ENCODE measurements around the gene SHCBP1. TPM values are rescaled to one million over a fixed set of nuclear protein-coding genes. Genes with fewer than 3 reads are reported as not detected.
A peak's percentile ranks its signal among the peaks of the same experiment; 100 is the strongest.

The SHCBP1 gene
- total RNA-seq, 2 experiments from 2014 or later, result 0.69 to 1.1 TPM

GRCh38 chr16:46577988-46578579 is 43.1 kb downstream of the SHCBP1 start:
- Histone ChIP-seq H3K27ac (ENCODE audit: low read depth in 1 of 2, low read length in 2 of 2) (no peak overlapping the region), H3K36me3 (ENCODE audit: insufficient read depth, low read length) (no peaks in the 10 kb centered on the region), H3K27me3 (ENCODE audit: control insufficient read depth in 1 of 2, insufficient read depth in 2 of 2, low read length in 2 of 2) (no peaks in the 10 kb centered on the region), H3K9me3 (ENCODE audit: control insufficient read depth in 1 of 2, insufficient read depth in 1 of 2, low read length in 2 of 2) (no peaks in the 10 kb centered on the region), H3K4me3 (ENCODE audit: low read length) (no peak overlapping the region), H3K4me1 (ENCODE audit: insufficient read depth, low read length) (peaks cover 6% of the 10 kb centered on the region)
- DNase-seq (no peak), ATAC-seq (ENCODE audit: poor library complexity) (no peak)
- no peak overlapping the region for H3K4me3 Mint-ChIP-seq
- CTCF ChIA-PET, result no interaction called here
- no peaks in the 10 kb centered on the region for H3K36me3 Mint-ChIP-seq (ENCODE audit: low read depth)
- no peaks in the 10 kb centered on the region for H3K27me3 Mint-ChIP-seq
- H3K9me3 Mint-ChIP-seq, result no peaks in the 10 kb centered on the region
- TF ChIP-seq, protein P1, sequence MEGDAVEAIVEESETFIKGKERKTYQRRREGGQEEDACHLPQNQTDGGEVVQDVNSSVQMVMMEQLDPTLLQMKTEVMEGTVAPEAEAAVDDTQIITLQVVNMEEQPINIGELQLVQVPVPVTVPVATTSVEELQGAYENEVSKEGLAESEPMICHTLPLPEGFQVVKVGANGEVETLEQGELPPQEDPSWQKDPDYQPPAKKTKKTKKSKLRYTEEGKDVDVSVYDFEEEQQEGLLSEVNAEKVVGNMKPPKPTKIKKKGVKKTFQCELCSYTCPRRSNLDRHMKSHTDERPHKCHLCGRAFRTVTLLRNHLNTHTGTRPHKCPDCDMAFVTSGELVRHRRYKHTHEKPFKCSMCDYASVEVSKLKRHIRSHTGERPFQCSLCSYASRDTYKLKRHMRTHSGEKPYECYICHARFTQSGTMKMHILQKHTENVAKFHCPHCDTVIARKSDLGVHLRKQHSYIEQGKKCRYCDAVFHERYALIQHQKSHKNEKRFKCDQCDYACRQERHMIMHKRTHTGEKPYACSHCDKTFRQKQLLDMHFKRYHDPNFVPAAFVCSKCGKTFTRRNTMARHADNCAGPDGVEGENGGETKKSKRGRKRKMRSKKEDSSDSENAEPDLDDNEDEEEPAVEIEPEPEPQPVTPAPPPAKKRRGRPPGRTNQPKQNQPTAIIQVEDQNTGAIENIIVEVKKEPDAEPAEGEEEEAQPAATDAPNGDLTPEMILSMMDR (IDR thresholded peaks at IDR 0.05), result no peak
- POLR2A ChIA-PET, result no interaction called here
- H3K4me1 Mint-ChIP-seq (ENCODE audit: low read depth), result no peaks in the 10 kb centered on the region
- H3K27ac Mint-ChIP-seq, result no peak overlapping the region
- intact Hi-C loops (cut with DNase I, micrococcal nuclease), result no loop called here

- Histone ChIP-seq H3K9me3 (ENCODE audit: control insufficient read depth in 1 of 2, insufficient read depth in 1 of 2, low read length in 2 of 2) (peaks cover 0 to 8% of the 10 kb centered on the region in 2 experiments), H3K36me3 (ENCODE audit: insufficient read depth, low read length) (no peaks in the 10 kb centered on the region), H3K27me3 (ENCODE audit: control insufficient read depth in 1 of 2, insufficient read depth in 2 of 2, low read length in 2 of 2) (no peaks in the 10 kb centered on the region), H3K4me1 (ENCODE audit: insufficient read depth, low read length) (peaks cover 6% of the 10 kb centered on the region), H3K27ac (ENCODE audit: low read depth in 1 of 2, low read length in 2 of 2) (no peak overlapping the region), H3K4me3 (ENCODE audit: low read length) (no peak overlapping the region)
- Mint-ChIP-seq H3K9me3 (no peaks in the 10 kb centered on the region), H3K27ac (no peak overlapping the region), H3K27me3 (no peaks in the 10 kb centered on the region), H3K4me1 (ENCODE audit: low read depth) (no peaks in the 10 kb centered on the region), H3K4me3 (no peak overlapping the region), H3K36me3 (ENCODE audit: low read depth) (no peaks in the 10 kb centered on the region)
- ATAC-seq (ENCODE audit: poor library complexity) (no peak), DNase-seq (no peak)
- intact Hi-C loops (cut with DNase I, micrococcal nuclease), result no loop called here
- POLR2A ChIA-PET, result no interaction called here
- TF ChIP-seq, protein P1 (IDR thresholded peaks at IDR 0.05), result no peak
- CTCF ChIA-PET, result no interaction called here
These were observed 47.4 kb downstream of the SHCBP1 start for GRCh38 chr16:46573834-46574159.

DNA sequence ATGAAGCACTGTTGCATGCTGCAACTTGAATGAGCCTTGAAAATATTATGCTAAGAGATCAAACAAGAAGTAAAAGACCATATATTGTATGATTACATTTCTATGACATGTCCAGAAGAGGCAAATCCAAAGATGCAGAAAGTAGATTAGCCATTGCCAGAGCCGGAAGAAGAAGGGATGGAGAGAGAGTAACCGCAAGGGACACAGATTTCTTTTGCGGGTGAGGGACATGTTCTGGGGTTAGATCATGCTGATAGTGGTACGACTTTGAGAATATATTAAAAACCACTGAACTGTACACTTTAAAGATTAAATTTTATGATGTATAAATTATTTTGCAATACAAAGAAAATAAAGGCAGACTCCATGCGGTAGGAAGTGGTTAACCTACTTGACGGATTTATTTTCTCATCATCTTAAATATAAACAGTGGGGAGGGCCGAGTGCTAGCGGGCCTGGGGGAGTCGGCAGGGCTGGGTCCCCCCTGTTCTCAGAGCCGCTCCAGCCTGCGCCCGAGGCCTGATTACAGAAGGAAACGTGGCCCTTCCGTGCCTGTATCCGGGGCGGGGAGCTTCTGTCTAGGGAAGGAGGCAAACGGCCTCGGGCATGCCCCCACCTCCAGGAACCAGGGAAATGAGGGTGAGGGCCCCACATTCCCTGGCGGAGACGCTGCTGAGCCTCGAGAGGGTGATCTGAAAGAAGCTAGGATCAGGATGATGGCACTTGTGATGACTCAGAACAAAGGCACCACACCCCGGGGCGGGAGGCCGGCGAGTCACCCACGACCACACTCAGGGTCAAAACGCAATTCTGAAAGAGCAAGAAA is 48.0 kb downstream of the SHCBP1 start:
- H3K4me3 ChIP-seq (ENCODE audit: low read length), result no peak overlapping the region
- H3K27ac Mint-ChIP-seq, result no peak overlapping the region
- H3K36me3 ChIP-seq (ENCODE audit: insufficient read depth, low read length), result no peaks in the 10 kb centered on the region
- no peaks in the 10 kb centered on the region for H3K4me1 Mint-ChIP-seq (ENCODE audit: low read depth)
- ATAC-seq (ENCODE audit: poor library complexity) (no peak), DNase-seq (peak in 1 of 14 experiments; percentile 1)
- no peaks in the 10 kb centered on the region for H3K9me3 Mint-ChIP-seq
- no peaks in the 10 kb centered on the region for H3K36me3 Mint-ChIP-seq (ENCODE audit: low read depth)
- no peaks in the 10 kb centered on the region for H3K27me3 Mint-ChIP-seq
- ChIA-PET CTCF (no interaction called here), POLR2A (no interaction called here)
- intact Hi-C loops (cut with DNase I, micrococcal nuclease), result no loop called here
- TF ChIP-seq, protein P1 (IDR thresholded peaks at IDR 0.05), result no peak
- H3K27me3 ChIP-seq (ENCODE audit: control insufficient read depth in 1 of 2, insufficient read depth in 2 of 2, low read length in 2 of 2), result no peaks in the 10 kb centered on the region
- no peak overlapping the region for H3K27ac ChIP-seq (ENCODE audit: low read depth in 1 of 2, low read length in 2 of 2)
- peaks cover 6% of the 10 kb centered on the region for H3K4me1 ChIP-seq (ENCODE audit: insufficient read depth, low read length)
- peaks cover 0 to 11% of the 10 kb centered on the region in 2 experiments for H3K9me3 ChIP-seq (ENCODE audit: control insufficient read depth in 1 of 2, insufficient read depth in 1 of 2, low read length in 2 of 2)
- H3K4me3 Mint-ChIP-seq, result no peak overlapping the region
